ENCODE data around the gene FBXL16. TPM values are rescaled to one million over a fixed set of nuclear protein-coding genes. Genes with fewer than 3 reads are reported as not detected.

Gene FBXL16
- total RNA-seq, 1 experiment from 2014 or later: 1.1 TPM

- Histone ChIP-seq H3K4me3 (ENCODE audit: low read depth, low read length, poor library complexity, severe bottlenecking) (no peak overlapping the region), H3K4me1 (ENCODE audit: insufficient read depth, low read length, poor library complexity, severe bottlenecking) (no peaks in the 10 kb centered on the region), H3K27ac (ENCODE audit: low read depth, low read length, poor library complexity, severe bottlenecking) (no peak overlapping the region), H3K27me3 (replicated peaks; ENCODE audit: insufficient read depth, low read depth, low read length, poor library complexity) (no peaks in the 10 kb centered on the region), H3K9me3 (ENCODE audit: low read depth, low read length, poor library complexity, severe bottlenecking) (no peaks in the 10 kb centered on the region), H3K36me3 (ENCODE audit: insufficient read depth, low read length, poor library complexity, severe bottlenecking) (no peaks in the 10 kb centered on the region)
- no TSS peak for BruUV-seq (replicated peaks)
- POLR2A ChIA-PET (ENCODE audit: low non-redundant PET): no interaction called here
- no peak for DNase-seq (ENCODE audit: low spot score)
- intact Hi-C loops (cut with micrococcal nuclease; ENCODE audit: unreplicated experiment): no loop called here
- CTCF ChIA-PET: no interaction called here
- TF ChIP-seq EZH2 (IDR thresholded peaks at IDR 0.05; ENCODE audit: borderline replicate concordance, low read depth, low read length, poor library complexity, severe bottlenecking) (no peak), CTCF (conservative IDR thresholded peaks at IDR 0.05; ENCODE audit: low read depth, low read length) (no peak)
These were observed 46.4 kb upstream of the FBXL16 start for GRCh38 chr16:752007-752312.

- no peak overlapping the region for H3K27ac ChIP-seq (ENCODE audit: low read depth, low read length, poor library complexity, severe bottlenecking)
- H3K4me1 ChIP-seq (ENCODE audit: insufficient read depth, low read length, poor library complexity, severe bottlenecking): no peaks in the 10 kb centered on the region
- H3K4me3 ChIP-seq (ENCODE audit: low read depth, low read length, poor library complexity, severe bottlenecking): no peak overlapping the region
- H3K9me3 ChIP-seq (ENCODE audit: low read depth, low read length, poor library complexity, severe bottlenecking): no peaks in the 10 kb centered on the region
- ChIA-PET CTCF (no interaction called here), POLR2A (ENCODE audit: low non-redundant PET) (no interaction called here)
- no TSS peak for BruUV-seq (replicated peaks)
- DNase-seq (ENCODE audit: low spot score): no peak
- no peaks in the 10 kb centered on the region for H3K27me3 ChIP-seq (replicated peaks; ENCODE audit: insufficient read depth, low read depth, low read length, poor library complexity)
- no peaks in the 10 kb centered on the region for H3K36me3 ChIP-seq (ENCODE audit: insufficient read depth, low read length, poor library complexity, severe bottlenecking)
- TF ChIP-seq EZH2 (IDR thresholded peaks at IDR 0.05; ENCODE audit: borderline replicate concordance, low read depth, low read length, poor library complexity, severe bottlenecking) (no peak), CTCF (conservative IDR thresholded peaks at IDR 0.05; ENCODE audit: low read depth, low read length) (no peak)
- intact Hi-C loops (cut with micrococcal nuclease; ENCODE audit: unreplicated experiment): no loop called here
These were observed 45.8 kb upstream of the FBXL16 start for GRCh38 chr16:751152-752006.

- ChIA-PET CTCF (no interaction called here), POLR2A (ENCODE audit: low non-redundant PET) (no interaction called here)
- no peaks in the 10 kb centered on the region for H3K36me3 ChIP-seq (ENCODE audit: insufficient read depth, low read length, poor library complexity, severe bottlenecking)
- no peaks in the 10 kb centered on the region for H3K4me1 ChIP-seq (ENCODE audit: insufficient read depth, low read length, poor library complexity, severe bottlenecking)
- no peak for DNase-seq (ENCODE audit: low spot score)
- no peaks in the 10 kb centered on the region for H3K9me3 ChIP-seq (ENCODE audit: low read depth, low read length, poor library complexity, severe bottlenecking)
- no peak overlapping the region for H3K4me3 ChIP-seq (ENCODE audit: low read depth, low read length, poor library complexity, severe bottlenecking)
- no TSS peak for BruUV-seq (replicated peaks)
- no peak for TF ChIP-seq CTCF (conservative IDR thresholded peaks at IDR 0.05; ENCODE audit: low read depth, low read length)
- no peak for TF ChIP-seq EZH2 (IDR thresholded peaks at IDR 0.05; ENCODE audit: borderline replicate concordance, low read depth, low read length, poor library complexity, severe bottlenecking)
- no peak overlapping the region for H3K27ac ChIP-seq (ENCODE audit: low read depth, low read length, poor library complexity, severe bottlenecking)
- intact Hi-C loops (cut with micrococcal nuclease; ENCODE audit: unreplicated experiment): no loop called here
- no peaks in the 10 kb centered on the region for H3K27me3 ChIP-seq (replicated peaks; ENCODE audit: insufficient read depth, low read depth, low read length, poor library complexity)
These were observed 44.9 kb upstream of the FBXL16 start for GRCh38 chr16:750485-750884.

Measured in A673 (cell line).